GM12878 (cell line): Measurements from ENCODE around the gene SELPLG. TPM values are rescaled to one million over a fixed set of nuclear protein-coding genes. Genes with fewer than 3 reads are reported as not detected.

Experiments
- ATAC-seq: fragments of 200-7000 bp; cut with Tn5 transposase; 3 replicates; pipeline ENCODE4 v1.9.1; 2020; ENCODE audit warnings: mild to moderate bottlenecking, moderate library complexity
- BruUV-seq: library from RNA; stranded (reverse); fragments of 400-500 nt; replicated peaks from 2 replicates; lab custom pipeline; 2021; lab: Mats Ljungman, UMichigan
- CTCF ChIA-PET: fragments of 300-600 bp; sonication (Branson Sonifier 250); formaldehyde crosslinking; extraction: SDS; loops from one replicate; lab custom pipeline; 2021; ENCODE audit warnings: inconsistent platforms; lab: Yijun Ruan, JAX
- POLR2A ChIA-PET: fragments of 350-600 bp; formaldehyde crosslinking; extraction: SDS; loops from one replicate; lab custom pipeline; 2021; ENCODE audit warnings: inconsistent platforms; lab: Charles Lee
- RAD21 ChIA-PET: fragments of 300-600 bp; sonication (Branson Sonifier 250); formaldehyde crosslinking; loops from one replicate; lab custom pipeline; 2023; ENCODE audit warnings: antibody characterized with exemption; ENCODE audit not compliant: unreplicated experiment; lab: Charles Lee
- SMC1A ChIA-PET: fragments of 300-600 bp; sonication (Branson Sonifier 250); formaldehyde crosslinking; loops from one replicate; lab custom pipeline; 2023; ENCODE audit not compliant: unreplicated experiment, uncharacterized antibody; lab: Charles Lee
- DNase-seq: peaks from one replicate; pipeline ENCODE4 v3.0.0-alpha.2; 2011; ENCODE audit warnings: low read depth, low spot score
- FAIRE-seq: peaks from 3 replicates; lab custom pipeline; 2011; peaks lifted over from hg19 to GRCh38; lab: Jason Lieb, UNC
- H2AFZ ChIP-seq: 2 replicates; pipeline ENCODE4 v1.6.0; 2011; ENCODE audit warnings: low read depth, low read length, control low read depth; ENCODE audit not compliant: control insufficient read depth
- H3K27ac ChIP-seq: 2 replicates; pipeline ENCODE4 v1.5.1; 2011; ENCODE audit warnings: control low read depth; ENCODE audit not compliant: control insufficient read depth, insufficient read depth
- H3K27me3 ChIP-seq, 2 experiments: replicated peaks in 1 of 2; 2 replicates each; pipeline versions ENCODE4 v1.6.0 to v1.6.1; 2011; ENCODE audit warnings: low read length in 1 of 2; ENCODE audit not compliant: control insufficient read depth in 2 of 2, insufficient read depth in 2 of 2
- H3K36me3 ChIP-seq, 2 experiments: 2 replicates each; pipeline ENCODE4 v1.5.1; 2011; ENCODE audit warnings: low read length in 1 of 2; ENCODE audit not compliant: control insufficient read depth in 2 of 2, insufficient read depth in 2 of 2
- H3K4me1 ChIP-seq: 2 replicates; pipeline ENCODE4 v1.6.1; 2011; ENCODE audit warnings: mild to moderate bottlenecking, low read length, moderate library complexity, mixed read lengths; ENCODE audit not compliant: control insufficient read depth, insufficient read depth
- H3K4me2 ChIP-seq: 2 replicates; pipeline ENCODE4 v1.6.0; 2011; ENCODE audit warnings: control low read depth; ENCODE audit not compliant: control insufficient read depth, insufficient read depth
- H3K4me3 ChIP-seq: fragments of 200-600 bp; sonication (generic); 2 replicates; pipeline ENCODE4 v1.5.1; 2016
- H3K79me2 ChIP-seq: 2 replicates; pipeline ENCODE4 v1.6.0; 2011; ENCODE audit warnings: low read length; ENCODE audit not compliant: control insufficient read depth, insufficient read depth
- H3K9ac ChIP-seq: 2 replicates; pipeline ENCODE4 v1.8.0; 2011; ENCODE audit warnings: low read length, control low read depth, mixed read lengths; ENCODE audit not compliant: control insufficient read depth, insufficient read depth
- H3K9me3 ChIP-seq: replicated peaks from 3 replicates; pipeline ENCODE4 v1.5.1; 2011; ENCODE audit warnings: mild to moderate bottlenecking, low read length; ENCODE audit not compliant: control insufficient read depth, insufficient read depth
- H4K20me1 ChIP-seq: 2 replicates; pipeline ENCODE4 v1.6.0; 2011; ENCODE audit not compliant: control insufficient read depth, insufficient read depth
- CREM ChIP-seq: IDR thresholded peaks from 2 replicates; pipeline ENCODE4 v1.6.1; 2014; ENCODE audit warnings: antibody characterized with exemption, low read depth
- E2F4 ChIP-seq: IDR thresholded peaks from 2 replicates; pipeline ENCODE4 v1.6.1; 2012; ENCODE audit warnings: low read depth, low read length, improper control_type of control experiment
- E2F8 ChIP-seq: fragments of 450-650 bp; IDR thresholded peaks from 2 replicates; pipeline ENCODE4 v1.6.1; 2018; ENCODE audit warnings: mild to moderate bottlenecking, low read depth, moderate library complexity; ENCODE audit not compliant: partially characterized antibody
- EP300 ChIP-seq, 2 experiments: fragments of 150-350 bp in 1 of 2; IDR thresholded peaks; 2 replicates each; pipeline ENCODE4 v1.6.1; 2011 to 2012; ENCODE audit warnings: low read depth in 2 of 2, low read length in 2 of 2, borderline replicate concordance in 1 of 2, improper control_type of control experiment in 1 of 2, inconsistent platforms in 1 of 2; ENCODE audit not compliant: control insufficient read depth in 1 of 2
- NFXL1 ChIP-seq: fragments of 450-650 bp; IDR thresholded peaks from 2 replicates; pipeline ENCODE4 v1.6.1; 2017; ENCODE audit warnings: antibody characterized with exemption, mild to moderate bottlenecking, borderline replicate concordance
- PKNOX1 ChIP-seq: fragments of 450-650 bp; IDR thresholded peaks from 2 replicates; pipeline ENCODE4 v1.6.1; 2016; ENCODE audit warnings: mild to moderate bottlenecking
- RB1 ChIP-seq: fragments of 450-650 bp; formaldehyde crosslinking; IDR thresholded peaks from 2 replicates; pipeline ENCODE4 v1.6.1; 2017; ENCODE audit warnings: mild to moderate bottlenecking, borderline replicate concordance
- SIN3A ChIP-seq: IDR thresholded peaks from 2 replicates; pipeline ENCODE4 v1.6.1; 2012; ENCODE audit warnings: low read depth, low read length, improper control_type of control experiment
- SMAD5 ChIP-seq: IDR thresholded peaks from 2 replicates; pipeline ENCODE4 v1.6.1; 2016; ENCODE audit warnings: antibody characterized with exemption, low read depth
- SRF ChIP-seq, 2 experiments: IDR thresholded peaks; 2 replicates each; pipeline ENCODE4 v1.6.1; 2011; ENCODE audit warnings: low read depth in 2 of 2, low read length in 2 of 2, mild to moderate bottlenecking in 1 of 2, moderate library complexity in 1 of 2
- YBX1 ChIP-seq: fragments of 450-650 bp; IDR thresholded peaks from 2 replicates; pipeline ENCODE4 v1.6.1; 2016; ENCODE audit warnings: antibody characterized with exemption
- WGBS: methylation state at CpG from one replicate; pipeline ENCODE4 v1.1.6; 2016; ENCODE audit warnings: low lambda C conversion rate; ENCODE audit not compliant: insufficient replicate concordance, insufficient coverage; ENCODE audit errors: missing lambda C conversion rate; 5-methylcytosine and 5-hydroxymethylcytosine counted together
- in situ Hi-C: fragments of 300-500 bp; cut with MboI; formaldehyde crosslinking; loops from 9 replicates; pipeline ENCODE4 v1.14.3; 2018; ENCODE audit warnings: mixed read lengths
- intact Hi-C: fragments of 100-400 bp; cut with micrococcal nuclease; formaldehyde crosslinking; loops from one replicate; pipeline ENCODE4 v1.14.2; 2022; ENCODE audit not compliant: unreplicated experiment
- polyA plus RNA-seq, 11 experiments: library from polyadenylated mRNA; depleted of rRNA in 4 of 11; unstranded in 6 of 11; stranded (reverse) in 5 of 11; fragments of >200 nt; fragmentation: Nextera tagmentation in 4 of 11; fragmentation: Illumina TruSeq in 1 of 11; extraction: Ambion mirVana in 4 of 11; extraction: Trizol in 1 of 11; gene quantifications; 1 replicate in 1 of 11; 2 replicates in 10 of 11; pipeline versions ENCODE4 v1.2.1 to v1.2.3, GENCODE V29; 2011 to 2016; ENCODE audit warnings: inconsistent platforms in 2 of 11, missing spikeins in 2 of 11, low read depth in 1 of 11
- total RNA-seq, 4 experiments: library from RNA; depleted of rRNA in 3 of 4; stranded (reverse); fragments of >200 nt in 3 of 4; fragmentation: Illumina TruSeq in 1 of 4; extraction: Trizol in 1 of 4; gene quantifications; 2 replicates each; pipeline versions ENCODE4 v1.2.1 to v1.2.3, GENCODE V29; 2013 to 2021

Gene SELPLG
- total and polyA plus RNA-seq, 10 of the 15 experiments (the other 5 are each of a cell fraction or from before 2014, with no cell fraction given), result 3.2 to 32.3 (median 23.9) TPM

GRCh38 chr12:108594323-108594903, 39.3 kb downstream of the SELPLG start:
- no TSS peak for BruUV-seq
- H3K27ac ChIP-seq, result no peak overlapping the region
- H3K9ac ChIP-seq, result no peak overlapping the region
- ChIA-PET SMC1A (interaction anchor here (1.0 to 1.5 kb wide), 6 partner anchors 10 to 26 kb away, joined by 3 to 5 read pairs (median 3); no protein-coding TSS in a partner anchor), RAD21 (no interaction called here), POLR2A (no interaction called here), CTCF (interaction anchor here (1.1 kb wide), 2 partner anchors 14 to 23 kb away, joined by 3 read pairs; no protein-coding TSS in a partner anchor)
- FAIRE-seq, result no peak
- H3K9me3 ChIP-seq, result no peaks in the 10 kb centered on the region
- H3K4me2 ChIP-seq, result no peak overlapping the region
- DNase-seq, result no peak
- no peak for TF ChIP-seq SRF (IDR thresholded peaks at IDR 0.05; ENCODE audit: low read depth in 2 of 2, low read length in 2 of 2)
- TF ChIP-seq RB1, result no peak
- TF ChIP-seq E2F4, result no peak
- TF ChIP-seq NFXL1, result no peak
- TF ChIP-seq YBX1, result no peak
- TF ChIP-seq SMAD5, result no peak
- TF ChIP-seq CREM, result no peak
- no peak for TF ChIP-seq E2F8
- no peak for TF ChIP-seq PKNOX1
- TF ChIP-seq EP300 (IDR thresholded peaks at IDR 0.05; ENCODE audit: borderline replicate concordance in 1 of 2, control insufficient read depth in 1 of 2, low read depth in 2 of 2, low read length in 2 of 2), result no peak
- no peak for TF ChIP-seq SIN3A
- no peak overlapping the region for H3K4me3 ChIP-seq
- H3K36me3 ChIP-seq, result no peaks in the 10 kb centered on the region
- in situ Hi-C loops (no loop called here), intact Hi-C loops (no loop called here)
- no peaks in the 10 kb centered on the region for H3K4me1 ChIP-seq
- 74% methylated on average over 10 of the region's 10 CpGs for WGBS
- no peaks in the 10 kb centered on the region for H3K79me2 ChIP-seq
- H4K20me1 ChIP-seq, result no peaks in the 10 kb centered on the region
- ATAC-seq, result no peak
- H2AFZ ChIP-seq, result no peak overlapping the region
- H3K27me3 ChIP-seq, result no peaks in the 10 kb centered on the region
